Left lung (tissue), 14 donors: ENCODE data around the gene SNRPA. TPM values are rescaled to one million over a fixed set of nuclear protein-coding genes. Genes with fewer than 3 reads are reported as not detected.

Experiments used
- ATAC-seq: fragments of 200-7000 bp; cut with Tn5 transposase; one replicate; pipeline ENCODE4 v1.9.1; 2020; ENCODE audit warnings: moderate library complexity
- DNase-seq, 4 donors: peaks; one replicate each; pipeline ENCODE4 v3.0.0-alpha.2; 2013 to 2020
- H3K27ac ChIP-seq, 2 donors: fragments of 200-600 bp; sonication (generic) in 1 of 2; one replicate each; pipeline versions ENCODE4 v1.5.0 to v1.8.0; 2020 to 2021
- H3K27me3 ChIP-seq, 2 donors: fragments of 200-600 bp; sonication (generic) in 1 of 2; one replicate each; pipeline versions ENCODE4 v1.5.0 to v1.8.0; 2020 to 2021
- H3K36me3 ChIP-seq, 2 donors: fragments of 200-600 bp; sonication (generic) in 1 of 2; one replicate each; pipeline versions ENCODE4 v1.5.0 to v1.8.0; 2020 to 2021
- H3K4me1 ChIP-seq, 2 donors: fragments of 200-600 bp; one replicate each; pipeline ENCODE4 v1.8.0; 2021
- H3K4me3 ChIP-seq, 2 donors: fragments of 200-600 bp; sonication (generic) in 1 of 2; one replicate each; pipeline versions ENCODE4 v1.5.0 to v1.8.0; 2020 to 2021; ENCODE audit warnings: mild to moderate bottlenecking in 1 of 2
- H3K9me3 ChIP-seq, 2 donors: fragments of 200-600 bp; sonication (generic) in 1 of 2; one replicate each; pipeline versions ENCODE4 v1.5.0 to v1.8.0; 2020 to 2021
- intact Hi-C, 2 donors: fragments of 100-400 bp; cut with DNase I; formaldehyde crosslinking; loops; one replicate each; pipeline versions ENCODE4 v1.11.2 to v1.14.2; 2022
- long read RNA-seq, 12 donors: library from polyadenylated mRNA in 2 of 12; unstranded in 2 of 12; transcript quantifications; one replicate each; pipeline ENCODE4 v2.0.0 and lab custom pipeline, GENCODE V29; 2019 to 2026
- polyA plus RNA-seq, 6 donors: library from polyadenylated mRNA; unstranded; fragments of 120-200 nt; gene quantifications; one replicate each; pipeline ENCODE4 v1.2.1, GENCODE V29; 2013; ENCODE audit not compliant: insufficient read length in 6 of 6
- total RNA-seq, 2 donors: library from RNA; stranded (reverse); fragmentation: NEBNext Ultra II Directional; extraction: Animal tissue kit (Norgen Biotek cat#: 25700); gene quantifications; one replicate each; pipeline ENCODE4 v1.2.1, GENCODE V29; 2021
- TF ChIP-seq, protein P1 (sequence below), 2 donors: fragments of 200-600 bp; sonication (generic) in 1 of 2; IDR thresholded peaks; one replicate each; pipeline versions ENCODE4 v1.5.0 to v1.8.0; 2021; ENCODE audit warnings: antibody characterized with exemption in 2 of 2
- donor health status: DM: no; HTN: yes; CAD: no.
- donor health status: DM: no; HTN: no; CAD: no.

Gene SNRPA
- total RNA-seq: 10 to 100 TPM; 46.1 to 79.1 TPM
- polyA plus RNA-seq: 100 to 1,000 TPM; 102 to 126 (median 115) TPM
- long read RNA-seq, donor 1, transcript SNRPA-201 (6 exons, 1,621 nt): major isoform, 40 of 78 reads
- long read RNA-seq, donor 1, transcript SNRPA-205 (4 exons, 952 nt): minor isoform, 11 of 78 reads
- long read RNA-seq, donor 1, partial matches to known transcripts: 26 of 78 reads
- long read RNA-seq, donor 1, other reads (novel, unspliced or antisense): 0 of 78 reads
- long read RNA-seq, donor 2, transcript SNRPA-205 (4 exons, 952 nt): minor isoform, 10 of 67 reads
- long read RNA-seq, donor 2, transcript SNRPA-201 (6 exons, 1,621 nt): major isoform, 41 of 67 reads
- long read RNA-seq, donor 2, partial matches to known transcripts: 12 of 67 reads
- long read RNA-seq, donor 2, other reads (novel, unspliced or antisense): 0 of 67 reads
- long read RNA-seq, donor 3, transcript SNRPA-201 (6 exons, 1,621 nt): major isoform, 38 of 39 reads
- long read RNA-seq, donor 3, partial matches to known transcripts: 0 of 39 reads
- long read RNA-seq, donor 3, other reads (novel, unspliced or antisense): 0 of 39 reads
- long read RNA-seq, donor 4, partial matches to known transcripts: 0 of 3 reads
- long read RNA-seq, donor 4, other reads (novel, unspliced or antisense): 0 of 3 reads
- long read RNA-seq, donor 5, transcript SNRPA-201 (6 exons, 1,621 nt): major isoform, 30 of 32 reads
- long read RNA-seq, donor 5, partial matches to known transcripts: 0 of 32 reads
- long read RNA-seq, donor 5, other reads (novel, unspliced or antisense): 0 of 32 reads
- long read RNA-seq, donor 6, transcript SNRPA-201 (6 exons, 1,621 nt): major isoform, 31 of 41 reads
- long read RNA-seq, donor 6, partial matches to known transcripts: 6 of 41 reads
- long read RNA-seq, donor 6, other reads (novel, unspliced or antisense): 0 of 41 reads
- long read RNA-seq, donor 7, transcript SNRPA-201 (6 exons, 1,621 nt): major isoform, 14 of 18 reads
- long read RNA-seq, donor 7, partial matches to known transcripts: 0 of 18 reads
- long read RNA-seq, donor 7, other reads (novel, unspliced or antisense): 0 of 18 reads
- long read RNA-seq, donor 8, transcript SNRPA-201 (6 exons, 1,621 nt): major isoform, 38 of 41 reads
- long read RNA-seq, donor 8, partial matches to known transcripts: 0 of 41 reads
- long read RNA-seq, donor 8, other reads (novel, unspliced or antisense): 0 of 41 reads
- long read RNA-seq, donor 9: 0 reads
- long read RNA-seq, donor 10, partial matches to known transcripts: 0 of 3 reads
- long read RNA-seq, donor 10, other reads (novel, unspliced or antisense): 0 of 3 reads
- long read RNA-seq, donor 11: 0 reads
- long read RNA-seq, donor 12, transcript SNRPA-201 (6 exons, 1,621 nt): major isoform, 29 of 31 reads
- long read RNA-seq, donor 12, partial matches to known transcripts: 0 of 31 reads
- long read RNA-seq, donor 12, other reads (novel, unspliced or antisense): 0 of 31 reads

GRCh38 chr19:40750874-40751537 lies at the start of gene SNRPA:
Gene SNRPA (plus strand): TSS chr19:40751203. CDS start chr19:40751409, 206 bp downstream.
- peaks cover 0 to 9% of the 10 kb centered on the region in 2 donors for H3K36me3 ChIP-seq
- ATAC-seq: peak; percentile 86
- H3K27ac ChIP-seq: peak within 1 kb of the TSS; percentile 91 to 94
- intact Hi-C loops: no loop called here
- DNase-seq: peak; percentile 94 to 100 (median 98)
- H3K9me3 ChIP-seq: no peaks in the 10 kb centered on the region
- H3K4me3 ChIP-seq: peak within 1 kb of the TSS; percentile 58 to 62
- peaks cover 36 to 70% of the 10 kb centered on the region in 2 donors for H3K4me1 ChIP-seq
- TF ChIP-seq, protein P1, sequence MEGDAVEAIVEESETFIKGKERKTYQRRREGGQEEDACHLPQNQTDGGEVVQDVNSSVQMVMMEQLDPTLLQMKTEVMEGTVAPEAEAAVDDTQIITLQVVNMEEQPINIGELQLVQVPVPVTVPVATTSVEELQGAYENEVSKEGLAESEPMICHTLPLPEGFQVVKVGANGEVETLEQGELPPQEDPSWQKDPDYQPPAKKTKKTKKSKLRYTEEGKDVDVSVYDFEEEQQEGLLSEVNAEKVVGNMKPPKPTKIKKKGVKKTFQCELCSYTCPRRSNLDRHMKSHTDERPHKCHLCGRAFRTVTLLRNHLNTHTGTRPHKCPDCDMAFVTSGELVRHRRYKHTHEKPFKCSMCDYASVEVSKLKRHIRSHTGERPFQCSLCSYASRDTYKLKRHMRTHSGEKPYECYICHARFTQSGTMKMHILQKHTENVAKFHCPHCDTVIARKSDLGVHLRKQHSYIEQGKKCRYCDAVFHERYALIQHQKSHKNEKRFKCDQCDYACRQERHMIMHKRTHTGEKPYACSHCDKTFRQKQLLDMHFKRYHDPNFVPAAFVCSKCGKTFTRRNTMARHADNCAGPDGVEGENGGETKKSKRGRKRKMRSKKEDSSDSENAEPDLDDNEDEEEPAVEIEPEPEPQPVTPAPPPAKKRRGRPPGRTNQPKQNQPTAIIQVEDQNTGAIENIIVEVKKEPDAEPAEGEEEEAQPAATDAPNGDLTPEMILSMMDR (IDR thresholded peaks at IDR 0.05): no peak
- H3K27me3 ChIP-seq: no peaks in the 10 kb centered on the region

DNA sequence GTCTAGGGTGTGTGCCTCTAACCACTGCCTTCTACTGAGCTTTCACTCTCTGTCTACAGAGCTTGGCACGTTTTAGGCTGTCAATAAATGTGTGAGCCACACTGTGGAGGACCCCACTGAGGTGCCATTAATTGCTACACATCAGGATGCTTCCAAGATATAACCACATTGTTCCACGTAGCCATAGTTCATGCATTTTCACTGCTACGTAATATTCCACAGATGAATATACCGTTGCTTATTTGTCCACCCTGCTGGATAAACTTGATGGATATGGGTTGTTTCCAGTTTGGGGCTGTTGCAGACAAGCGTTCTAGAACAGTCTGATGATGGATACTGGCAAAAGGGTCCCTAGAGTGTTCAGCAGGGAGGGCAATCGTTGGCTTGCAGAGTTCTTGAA lies 49.2 kb upstream of the SNRPA start:
- no peaks in the 10 kb centered on the region for H3K4me1 ChIP-seq
- H3K27ac ChIP-seq: no peak overlapping the region
- H3K36me3 ChIP-seq: peaks cover 0 to 87% of the 10 kb centered on the region in 2 donors
- ATAC-seq (no peak), DNase-seq (no peak)
- H3K9me3 ChIP-seq: no peaks in the 10 kb centered on the region
- TF ChIP-seq, protein P1 (IDR thresholded peaks at IDR 0.05): no peak
- intact Hi-C loops: no loop called here
- no peak overlapping the region for H3K4me3 ChIP-seq
- no peaks in the 10 kb centered on the region for H3K27me3 ChIP-seq

GRCh38 chr19:40702337-40703012 lies 48.5 kb upstream of the SNRPA start:
- Histone ChIP-seq H3K27me3 (no peaks in the 10 kb centered on the region), H3K36me3 (peaks cover 0 to 84% of the 10 kb centered on the region in 2 donors), H3K4me3 (no peak overlapping the region), H3K27ac (no peak overlapping the region), H3K9me3 (no peaks in the 10 kb centered on the region), H3K4me1 (no peaks in the 10 kb centered on the region)
- peak in 1 of 4 donors; percentile 73 for DNase-seq
- TF ChIP-seq, protein P1 (IDR thresholded peaks at IDR 0.05): no peak
- peak; percentile 41 for ATAC-seq
- intact Hi-C loops: no loop called here

- H3K36me3 ChIP-seq: peaks cover 0 to 91% of the 10 kb centered on the region in 2 donors
- ATAC-seq: no peak
- no peaks in the 10 kb centered on the region for H3K4me1 ChIP-seq
- no peak for DNase-seq
- H3K27ac ChIP-seq: no peak overlapping the region
- intact Hi-C loops: no loop called here
- no peaks in the 10 kb centered on the region for H3K27me3 ChIP-seq
- H3K9me3 ChIP-seq: no peaks in the 10 kb centered on the region
- H3K4me3 ChIP-seq: no peak overlapping the region
- TF ChIP-seq, protein P1 (IDR thresholded peaks at IDR 0.05): no peak
Measured at GRCh38 chr19:40703029-40703755, 47.8 kb upstream of the SNRPA start.
